ENCODE data around the gene FOXR1.

DNA sequence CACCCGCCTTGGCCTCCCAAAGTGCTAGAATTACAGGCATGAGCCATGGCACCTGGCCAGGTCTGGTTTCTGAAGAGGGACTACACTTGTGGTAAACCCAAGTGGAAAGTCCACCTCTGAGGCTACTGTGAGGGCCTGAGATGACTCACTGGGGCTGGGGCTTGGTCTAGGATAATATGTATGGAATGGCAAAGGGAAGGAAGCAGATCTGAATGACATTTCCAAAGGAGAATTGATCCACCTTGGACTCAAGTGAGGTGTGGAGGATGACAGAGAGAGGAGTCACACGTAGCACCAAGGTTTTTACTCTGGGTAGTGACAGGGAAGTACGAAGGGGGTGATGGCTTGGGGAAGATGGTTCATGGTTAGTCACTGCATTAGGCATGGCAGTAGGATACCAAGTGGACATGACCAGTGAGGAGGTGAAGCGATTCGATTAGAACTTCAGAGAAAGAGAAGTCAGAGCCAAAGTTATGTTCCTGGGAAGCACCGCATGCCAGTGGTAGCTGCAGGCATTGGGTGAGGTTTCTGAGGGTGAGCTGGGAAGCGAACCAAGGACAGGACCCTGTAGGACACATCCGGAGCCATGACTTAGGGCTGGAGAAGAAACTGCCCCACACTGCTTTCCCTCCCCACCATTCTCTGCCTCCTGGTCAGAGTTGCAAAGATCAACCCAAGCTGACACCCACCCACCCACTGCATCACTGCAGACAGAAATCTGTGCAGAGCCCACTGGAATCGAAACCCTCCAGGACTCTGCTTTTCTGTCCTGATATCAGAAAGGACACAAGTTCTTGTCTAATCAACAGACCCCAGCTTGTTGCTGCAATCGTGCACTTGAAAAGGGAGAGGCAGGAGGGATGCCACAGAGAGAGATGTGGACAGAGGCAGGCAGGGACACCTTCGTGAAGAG lies 32.8 kb upstream of the FOXR1 start:
- no peak for TF ChIP-seq YY1 (IDR thresholded peaks at IDR 0.05; ENCODE audit: insufficient read depth, insufficient read length)
- TF ChIP-seq ZNF274 (IDR thresholded peaks at IDR 0.05; ENCODE audit: low read depth, low read length) = no peak
- TF ChIP-seq SUZ12 (IDR thresholded peaks at IDR 0.05; ENCODE audit: extremely low read depth, insufficient read depth, insufficient read length) = no peak

All from NT2/D1 (cell line).